Raji (cell line): ENCODE data around the gene CDC20B.
A peak's percentile ranks its signal among the peaks of the same experiment; 100 is the strongest.

Experiments
- POLR2A ChIP-seq: IDR thresholded peaks from 2 replicates; pipeline ENCODE4 v1.6.1; 2011; ENCODE audit warnings: low read depth, low read length, control low read depth; ENCODE audit not compliant: insufficient read depth

The CDC20B gene

GRCh38 chr5:55172937-55173686, at the start of gene CDC20B:
Gene CDC20B, minus strand, starts transcription at chr5:55173177. Its CDS starts 177 bp downstream, at chr5:55173000.
- peak; percentile 43; the same call in 1 of the 2 replicates for TF ChIP-seq POLR2A

GRCh38 chr5:55222092-55222984, 49.4 kb upstream of the CDC20B start:
- no peak for TF ChIP-seq POLR2A

GRCh38 chr5:55220433-55221185, 47.6 kb upstream of the CDC20B start:
- no peak for TF ChIP-seq POLR2A

GRCh38 chr5:55219770-55220169, 46.8 kb upstream of the CDC20B start:
- TF ChIP-seq POLR2A: no peak

- TF ChIP-seq POLR2A: no peak
Observed at GRCh38 chr5:55218967-55219366, 46.0 kb upstream of the CDC20B start.

GRCh38 chr5:55211184-55211874, 38.4 kb upstream of the CDC20B start:
- TF ChIP-seq POLR2A: no peak

GRCh38 chr5:55205001-55205400, 32.0 kb upstream of the CDC20B start:
- no peak for TF ChIP-seq POLR2A

- no peak for TF ChIP-seq POLR2A
Observed at GRCh38 chr5:55191165-55191564, 18.2 kb upstream of the CDC20B start.

GRCh38 chr5:55188656-55189540, 15.9 kb upstream of the CDC20B start:
- no peak for TF ChIP-seq POLR2A

GRCh38 chr5:55187370-55187769, 14.4 kb upstream of the CDC20B start:
- TF ChIP-seq POLR2A: no peak

- no peak for TF ChIP-seq POLR2A
Observed at GRCh38 chr5:55180016-55180415, 7.0 kb upstream of the CDC20B start.

- no peak for TF ChIP-seq POLR2A
Observed at GRCh38 chr5:55177078-55177477, 4.1 kb upstream of the CDC20B start.

GRCh38 chr5:55176176-55176818, 3.3 kb upstream of the CDC20B start:
- no peak for TF ChIP-seq POLR2A

GRCh38 chr5:55175781-55176175, 2.8 kb upstream of the CDC20B start:
- TF ChIP-seq POLR2A: no peak
